HL-60/S4 treated with phorbol 12-myristate 13-acetate at 8.2 ng/mL for 4 days and 3 days (cell line): ENCODE measurements around the gene E2F1.
"Not testable (repeated sequence)": the region's sequence is repeated elsewhere in the genome, so short reads cannot be mapped to it uniquely, and the experiment has no call there.

ENCODE experiments used
- in situ Hi-C: fragments of 300-500 bp; cut with MboI; formaldehyde crosslinking; loops from 2 replicates; pipeline ENCODE4 v1.15.0; 2022; ENCODE audit warnings: low sequenced_read_pairs

The E2F1 gene

GRCh38 chr20:33711446-33711738 is 25.2 kb upstream of the E2F1 start:
- in situ Hi-C loops: no loop called here

- in situ Hi-C loops: no loop called here
Measured at GRCh38 chr20:33710681-33711445, 24.7 kb upstream of the E2F1 start.

- in situ Hi-C loops: no loop called here
Measured at GRCh38 chr20:33709905-33710541, 23.8 kb upstream of the E2F1 start.

GRCh38 chr20:33709398-33709797 is 23.2 kb upstream of the E2F1 start:
- in situ Hi-C loops: no loop called here

GRCh38 chr20:33707668-33708067 is 21.5 kb upstream of the E2F1 start:
- in situ Hi-C loops: no loop called here

GRCh38 chr20:33704197-33704924 is 18.2 kb upstream of the E2F1 start:
- in situ Hi-C loops: no loop called here

GRCh38 chr20:33703498-33704137 is 17.4 kb upstream of the E2F1 start:
- in situ Hi-C loops: no loop called here

- in situ Hi-C loops: no loop called here
Measured at GRCh38 chr20:33702861-33703260, 16.7 kb upstream of the E2F1 start.

GRCh38 chr20:33701629-33702450 is 15.7 kb upstream of the E2F1 start:
- in situ Hi-C loops: no loop called here

GRCh38 chr20:33700696-33701441 is 14.7 kb upstream of the E2F1 start:
- in situ Hi-C loops: not testable (repeated sequence)

GRCh38 chr20:33698966-33699365 is 12.8 kb upstream of the E2F1 start:
- in situ Hi-C loops: not testable (repeated sequence)

GRCh38 chr20:33697129-33697528 is 10.9 kb upstream of the E2F1 start:
- in situ Hi-C loops: no loop called here

- in situ Hi-C loops: no loop called here
Measured at GRCh38 chr20:33696448-33696847, 10.3 kb upstream of the E2F1 start.

- in situ Hi-C loops: no loop called here
Measured at GRCh38 chr20:33694639-33695012, 8.4 kb upstream of the E2F1 start.

GRCh38 chr20:33693741-33694638 is 7.8 kb upstream of the E2F1 start:
- in situ Hi-C loops: no loop called here

GRCh38 chr20:33693289-33693688 is 7.1 kb upstream of the E2F1 start:
- in situ Hi-C loops: no loop called here

- in situ Hi-C loops: no loop called here
Measured at GRCh38 chr20:33689973-33690372, 3.8 kb upstream of the E2F1 start.

GRCh38 chr20:33689493-33689892 is 3.3 kb upstream of the E2F1 start:
- in situ Hi-C loops: no loop called here

- in situ Hi-C loops: no loop called here
Measured at GRCh38 chr20:33688938-33689424, 2.8 kb upstream of the E2F1 start.
